K562 (cell line): ENCODE measurements around the gene ZNF593OS. TPM values are rescaled to one million over a fixed set of nuclear protein-coding genes. Genes with fewer than 3 reads are reported as not detected.

Source experiments
- CEBPG ChIP-seq, 3 experiments: fragments of 200-800 bp in 1 of 3; sonication (Bioruptor generic) in 1 of 3; sonication (generic) in 1 of 3; formaldehyde crosslinking in 1 of 3; IDR thresholded peaks in 2 of 3; conservative IDR thresholded peaks in 1 of 3; 2 replicates each; pipeline versions ENCODE4 v1.6.1 to v1.8.0; 2016 to 2022; ENCODE audit warnings: missing compliant biosample characterization in 2 of 3, missing genetic modification characterization in 2 of 3, mild to moderate bottlenecking in 1 of 3, missing genetic modification reagents in 1 of 3
- FOXP1 ChIP-seq: sonication (generic); formaldehyde crosslinking; IDR thresholded peaks from 2 replicates; pipeline ENCODE4 v1.8.0; 2022; ENCODE audit warnings: mild to moderate bottlenecking, missing genetic modification reagents
- GTF2E2 ChIP-seq: fragments of 200-800 bp; sonication (Bioruptor generic); IDR thresholded peaks from 2 replicates; pipeline ENCODE4 v1.6.1; 2016; ENCODE audit warnings: missing genetic modification characterization, missing compliant biosample characterization
- HDAC3 ChIP-seq: fragments of 450-650 bp; IDR thresholded peaks from 2 replicates; pipeline ENCODE4 v1.6.1; 2018; ENCODE audit warnings: borderline replicate concordance, mild to moderate bottlenecking, moderate library complexity; ENCODE audit not compliant: partially characterized antibody
- NR4A1 ChIP-seq, 2 experiments: fragments of 250-450 bp in 1 of 2; fragments of 450-650 bp in 1 of 2; sonication (Bioruptor Pico) in 1 of 2; IDR thresholded peaks; 2 replicates each; pipeline versions ENCODE4 v1.4.0 to v1.6.1; 2016 to 2020; ENCODE audit warnings: mild to moderate bottlenecking in 2 of 2, missing compliant biosample characterization in 1 of 2, missing genetic modification characterization in 1 of 2, moderate library complexity in 1 of 2
- POLR2A ChIP-seq: fragments of 450-650 bp; conservative IDR thresholded peaks from 2 replicates; pipeline ENCODE4 v1.6.1; 2016
- STAT5B ChIP-seq: fragments of 250-450 bp; sonication (Bioruptor Pico); IDR thresholded peaks from 2 replicates; pipeline ENCODE4 v1.8.0; 2021; ENCODE audit warnings: mild to moderate bottlenecking, inconsistent platforms
- ZBTB12 ChIP-seq: fragments of 250-450 bp; sonication (Bioruptor Pico); IDR thresholded peaks from 2 replicates; pipeline ENCODE4 v1.4.0; 2020
- ZBTB7A ChIP-seq: IDR thresholded peaks from 2 replicates; pipeline ENCODE4 v1.6.1; 2011; ENCODE audit warnings: low read depth, mild to moderate bottlenecking, low read length, moderate library complexity, borderline replicate concordance; ENCODE audit not compliant: control insufficient read depth
- ZBTB8A ChIP-seq: fragments of 450-650 bp; IDR thresholded peaks from 2 replicates; pipeline ENCODE4 v1.6.1; 2018; ENCODE audit warnings: mild to moderate bottlenecking, moderate library complexity; ENCODE audit not compliant: partially characterized antibody
- ZFP36 ChIP-seq: fragments of 150-350 bp; IDR thresholded peaks from 2 replicates; pipeline ENCODE4 v1.6.1; 2018; ENCODE audit warnings: low read length, low read depth; ENCODE audit not compliant: partially characterized antibody
- ZNF140 ChIP-seq: fragments of 250-450 bp; sonication (Bioruptor Pico); IDR thresholded peaks from 2 replicates; pipeline ENCODE4 v1.8.0; 2021; ENCODE audit warnings: moderate library complexity, mild to moderate bottlenecking, inconsistent platforms
- ZNF143 ChIP-seq: sonication (generic); formaldehyde crosslinking; IDR thresholded peaks from 2 replicates; pipeline ENCODE4 v1.9.0; 2022; ENCODE audit warnings: mild to moderate bottlenecking, missing genetic modification reagents
- polyA plus RNA-seq, 8 experiments: library from polyadenylated mRNA; depleted of rRNA in 4 of 8; stranded (reverse) in 5 of 8; unstranded in 3 of 8; fragments of >200 nt; fragmentation: Nextera tagmentation in 2 of 8; fragmentation: Illumina TruSeq in 1 of 8; extraction: Ambion mirVana in 2 of 8; extraction: Trizol in 1 of 8; gene quantifications; 2 replicates each; pipeline versions ENCODE4 v1.2.1 to v1.2.3, GENCODE V29; 2011 to 2014; ENCODE audit warnings: inconsistent platforms in 1 of 8, missing spikeins in 1 of 8
- total RNA-seq, 7 experiments: library from RNA; depleted of rRNA in 6 of 7; stranded (reverse); fragments of >200 nt in 6 of 7; fragmentation: Illumina TruSeq in 2 of 7; extraction: Trizol in 2 of 7; gene quantifications; 2 replicates each; pipeline versions ENCODE4 v1.2.1 to v1.2.3, GENCODE V29; 2011 to 2021; ENCODE audit warnings: low replicate concordance in 1 of 7
- TF ChIP-seq, protein P1 (sequence below): fragments of 450-650 bp; IDR thresholded peaks from 2 replicates; pipeline ENCODE4 v1.7.0; 2016; ENCODE audit warnings: borderline replicate concordance
- TF ChIP-seq, protein P2 (sequence below): sonication (generic); formaldehyde crosslinking; IDR thresholded peaks from 2 replicates; pipeline ENCODE4 v1.8.1; 2023; ENCODE audit warnings: mild to moderate bottlenecking, missing genetic modification reagents, moderate library complexity
- TF ChIP-seq, protein P3 (sequence below), 2 experiments: fragments of 450-650 bp in 1 of 2; IDR thresholded peaks; 2 replicates each; pipeline ENCODE4 v1.6.1; 2011 to 2017; ENCODE audit warnings: low read depth in 2 of 2, antibody characterized with exemption in 1 of 2, borderline replicate concordance in 1 of 2, low read length in 1 of 2, mild to moderate bottlenecking in 1 of 2, mixed read lengths in 1 of 2; ENCODE audit not compliant: control insufficient read depth in 1 of 2
- TF ChIP-seq, protein P4 (sequence below): sonication (generic); IDR thresholded peaks from 2 replicates; pipeline ENCODE4 v1.6.1; 2016

Gene ZNF593OS
- total and polyA plus RNA-seq, 9 of the 15 experiments (the other 6 are each of a cell fraction or from before 2014, with no cell fraction given), result 0.24 to 0.27 TPM; not detected in 7

- TF ChIP-seq, protein P1, sequence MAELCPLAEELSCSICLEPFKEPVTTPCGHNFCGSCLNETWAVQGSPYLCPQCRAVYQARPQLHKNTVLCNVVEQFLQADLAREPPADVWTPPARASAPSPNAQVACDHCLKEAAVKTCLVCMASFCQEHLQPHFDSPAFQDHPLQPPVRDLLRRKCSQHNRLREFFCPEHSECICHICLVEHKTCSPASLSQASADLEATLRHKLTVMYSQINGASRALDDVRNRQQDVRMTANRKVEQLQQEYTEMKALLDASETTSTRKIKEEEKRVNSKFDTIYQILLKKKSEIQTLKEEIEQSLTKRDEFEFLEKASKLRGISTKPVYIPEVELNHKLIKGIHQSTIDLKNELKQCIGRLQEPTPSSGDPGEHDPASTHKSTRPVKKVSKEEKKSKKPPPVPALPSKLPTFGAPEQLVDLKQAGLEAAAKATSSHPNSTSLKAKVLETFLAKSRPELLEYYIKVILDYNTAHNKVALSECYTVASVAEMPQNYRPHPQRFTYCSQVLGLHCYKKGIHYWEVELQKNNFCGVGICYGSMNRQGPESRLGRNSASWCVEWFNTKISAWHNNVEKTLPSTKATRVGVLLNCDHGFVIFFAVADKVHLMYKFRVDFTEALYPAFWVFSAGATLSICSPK, result no peak
- TF ChIP-seq ZBTB7A (peak; percentile 71; the same call in 1 of the 2 replicates), NR4A1 (CRISPR knock-in tag; IDR thresholded peaks at IDR 0.05) (peak; percentile 86; the same call in 1 of the 2 replicates), NR4A1 (tag; IDR thresholded peaks at IDR 0.05) (peak; percentile 89), ZFP36 (no peak), ZBTB12 (CRISPR knock-in tag) (0 out of 2 replicates have a peak, but pooled peaks have one; percentile 24), STAT5B (CRISPR knock-in tag) (no peak), CEBPG (CRISPR knock-in tag; IDR thresholded peaks at IDR 0.05) (peak; percentile 36; the same call in 1 of the 2 replicates), CEBPG (tag; conservative IDR thresholded peaks at IDR 0.05 in 1 of 2, IDR thresholded peaks at IDR 0.05 in 1 of 2) (no peak), POLR2A (peak; percentile 81), HDAC3 (no peak), ZBTB8A (no peak), FOXP1 (CRISPR knock-in tag) (peak; percentile 91), GTF2E2 (tag) (peak; percentile 61; the same call in 1 of the 2 replicates), ZNF140 (CRISPR knock-in tag) (no peak), ZNF143 (CRISPR knock-in tag) (peak; percentile 57)
- TF ChIP-seq, protein P2, sequence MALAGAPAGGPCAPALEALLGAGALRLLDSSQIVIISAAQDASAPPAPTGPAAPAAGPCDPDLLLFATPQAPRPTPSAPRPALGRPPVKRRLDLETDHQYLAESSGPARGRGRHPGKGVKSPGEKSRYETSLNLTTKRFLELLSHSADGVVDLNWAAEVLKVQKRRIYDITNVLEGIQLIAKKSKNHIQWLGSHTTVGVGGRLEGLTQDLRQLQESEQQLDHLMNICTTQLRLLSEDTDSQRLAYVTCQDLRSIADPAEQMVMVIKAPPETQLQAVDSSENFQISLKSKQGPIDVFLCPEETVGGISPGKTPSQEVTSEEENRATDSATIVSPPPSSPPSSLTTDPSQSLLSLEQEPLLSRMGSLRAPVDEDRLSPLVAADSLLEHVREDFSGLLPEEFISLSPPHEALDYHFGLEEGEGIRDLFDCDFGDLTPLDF, result peak; percentile 96
- TF ChIP-seq, protein P3, sequence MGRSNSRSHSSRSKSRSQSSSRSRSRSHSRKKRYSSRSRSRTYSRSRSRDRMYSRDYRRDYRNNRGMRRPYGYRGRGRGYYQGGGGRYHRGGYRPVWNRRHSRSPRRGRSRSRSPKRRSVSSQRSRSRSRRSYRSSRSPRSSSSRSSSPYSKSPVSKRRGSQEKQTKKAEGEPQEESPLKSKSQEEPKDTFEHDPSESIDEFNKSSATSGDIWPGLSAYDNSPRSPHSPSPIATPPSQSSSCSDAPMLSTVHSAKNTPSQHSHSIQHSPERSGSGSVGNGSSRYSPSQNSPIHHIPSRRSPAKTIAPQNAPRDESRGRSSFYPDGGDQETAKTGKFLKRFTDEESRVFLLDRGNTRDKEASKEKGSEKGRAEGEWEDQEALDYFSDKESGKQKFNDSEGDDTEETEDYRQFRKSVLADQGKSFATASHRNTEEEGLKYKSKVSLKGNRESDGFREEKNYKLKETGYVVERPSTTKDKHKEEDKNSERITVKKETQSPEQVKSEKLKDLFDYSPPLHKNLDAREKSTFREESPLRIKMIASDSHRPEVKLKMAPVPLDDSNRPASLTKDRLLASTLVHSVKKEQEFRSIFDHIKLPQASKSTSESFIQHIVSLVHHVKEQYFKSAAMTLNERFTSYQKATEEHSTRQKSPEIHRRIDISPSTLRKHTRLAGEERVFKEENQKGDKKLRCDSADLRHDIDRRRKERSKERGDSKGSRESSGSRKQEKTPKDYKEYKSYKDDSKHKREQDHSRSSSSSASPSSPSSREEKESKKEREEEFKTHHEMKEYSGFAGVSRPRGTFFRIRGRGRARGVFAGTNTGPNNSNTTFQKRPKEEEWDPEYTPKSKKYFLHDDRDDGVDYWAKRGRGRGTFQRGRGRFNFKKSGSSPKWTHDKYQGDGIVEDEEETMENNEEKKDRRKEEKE (IDR thresholded peaks at IDR 0.05; ENCODE audit: borderline replicate concordance in 1 of 2, control insufficient read depth in 1 of 2, low read depth in 2 of 2, low read length in 1 of 2), result no peak
- TF ChIP-seq, protein P4, sequence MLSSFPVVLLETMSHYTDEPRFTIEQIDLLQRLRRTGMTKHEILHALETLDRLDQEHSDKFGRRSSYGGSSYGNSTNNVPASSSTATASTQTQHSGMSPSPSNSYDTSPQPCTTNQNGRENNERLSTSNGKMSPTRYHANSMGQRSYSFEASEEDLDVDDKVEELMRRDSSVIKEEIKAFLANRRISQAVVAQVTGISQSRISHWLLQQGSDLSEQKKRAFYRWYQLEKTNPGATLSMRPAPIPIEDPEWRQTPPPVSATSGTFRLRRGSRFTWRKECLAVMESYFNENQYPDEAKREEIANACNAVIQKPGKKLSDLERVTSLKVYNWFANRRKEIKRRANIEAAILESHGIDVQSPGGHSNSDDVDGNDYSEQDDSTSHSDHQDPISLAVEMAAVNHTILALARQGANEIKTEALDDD, result no peak
These were observed 10.0 kb downstream of the ZNF593OS start (continued) for GRCh38 chr1:26161415-26162219.
